Measurements from ENCODE around the gene EDC3. TPM values are rescaled to one million over a fixed set of nuclear protein-coding genes. Genes with fewer than 3 reads are reported as not detected.
"Not testable (repeated sequence)": the region's sequence is repeated elsewhere in the genome, so short reads cannot be mapped to it uniquely, and the experiment has no call there.

The EDC3 gene
- total and polyA plus RNA-seq, 2 of the 4 experiments (the other 2 are of a cell fraction) = 16.8 to 38.0 TPM

- H3K9me3 ChIP-seq (ENCODE audit: control insufficient read depth, insufficient read depth, low read length); H3K4me2 ChIP-seq (ENCODE audit: low read depth, low read length); H3K4me1 ChIP-seq (ENCODE audit: control insufficient read depth, insufficient read depth, low read length); H3K23ac ChIP-seq (ENCODE audit: low read depth, low read length); H4K91ac ChIP-seq (ENCODE audit: insufficient read depth, low read depth, low read length); H3K9me1 ChIP-seq (ENCODE audit: insufficient read depth, low read length); BruUV-seq (replicated peaks); H3K79me1 ChIP-seq (ENCODE audit: low read depth in 1 of 2, low read length in 2 of 2); ATAC-seq (ENCODE audit: low read depth); H4K8ac ChIP-seq (ENCODE audit: low read depth in 2 of 2, low read length in 2 of 2); H3K27ac ChIP-seq (ENCODE audit: insufficient read depth, low read length); H2AK9ac ChIP-seq (replicated peaks; ENCODE audit: low read depth, low read length, poor library complexity); H3K36me3 ChIP-seq (ENCODE audit: control insufficient read depth, insufficient read depth, low read length); H3K4ac ChIP-seq (ENCODE audit: low read depth, low read length); dilution Hi-C loops (cut with HindIII; ENCODE audit: low sequenced_read_pairs, unreplicated experiment); POLR2A ChIA-PET (ENCODE audit: unreplicated experiment); H3K4me3 ChIP-seq (ENCODE audit: insufficient read depth, low read depth, low read length); H3K56ac ChIP-seq (ENCODE audit: extremely low read depth, insufficient read depth, low read length); H2BK120ac ChIP-seq (ENCODE audit: low read depth, low read length); H4K20me1 ChIP-seq (ENCODE audit: insufficient read depth, low read length); H2BK15ac ChIP-seq (ENCODE audit: low read depth, low read length); H3K18ac ChIP-seq (ENCODE audit: low read depth, low read length); H2AK5ac ChIP-seq (ENCODE audit: low read depth, low read length); intact Hi-C loops (cut with micrococcal nuclease); DNase-seq; in situ Hi-C loops (cut with MboI; ENCODE audit: low sequenced_read_pairs); H2BK20ac ChIP-seq (ENCODE audit: low read depth, low read length); CTCF ChIA-PET; H3K14ac ChIP-seq (replicated peaks; ENCODE audit: low read depth, low read length); H2BK5ac ChIP-seq (ENCODE audit: low read depth, low read length, poor library complexity, severe bottlenecking); H4K5ac ChIP-seq (ENCODE audit: low read depth, low read length); H3K9ac ChIP-seq (ENCODE audit: low read depth, low read length); H2AFZ ChIP-seq (replicated peaks; ENCODE audit: low read length, poor library complexity): not testable (repeated sequence)
- H3K27me3 ChIP-seq (ENCODE audit: control insufficient read depth, insufficient read depth, low read length) = peaks cover 39% of the 10 kb centered on the region
- WGBS, 2 experiments (ENCODE audit: extremely low coverage in 2 of 2, insufficient read length in 1 of 2) = 0% methylated on average over 1 of the region's 5 CpGs; no CpG with 5 or more reads in 1 of the 2 experiments
Observed at GRCh38 chr15:74738239-74738638, 42.4 kb upstream of the EDC3 start.

Data from IMR-90 (cell line).